Heart right ventricle (tissue), 16 donors: ENCODE results near the gene IL34. TPM values are rescaled to one million over a fixed set of nuclear protein-coding genes. Genes with fewer than 3 reads are reported as not detected.
"Not testable (repeated sequence)": the region's sequence is repeated elsewhere in the genome, so short reads cannot be mapped to it uniquely, and the experiment has no call there.

Experiments
- ATAC-seq, 8 donors: fragments of 200-7000 bp; cut with Tn5 transposase; one replicate each; pipeline ENCODE4 v1.9.1; 2020; ENCODE audit warnings: mild to moderate bottlenecking in 8 of 8, moderate library complexity in 8 of 8, moderate number of reproducible peaks in 1 of 8
- DNase-seq, 2 donors: peaks; one replicate each; pipeline ENCODE4 v3.0.0-alpha.2; 2020
- H3K27ac ChIP-seq, 10 donors: fragments of 200-600 bp; sonication (generic) in 2 of 10; one replicate each; pipeline versions ENCODE4 v1.5.0 to v1.8.0; 2020 to 2022; ENCODE audit warnings: mild to moderate bottlenecking in 3 of 10
- H3K27me3 ChIP-seq, 7 donors: fragments of 200-600 bp; one replicate each; pipeline ENCODE4 v1.8.0; 2021 to 2022; ENCODE audit warnings: mild to moderate bottlenecking in 2 of 7
- H3K36me3 ChIP-seq, 9 donors: fragments of 200-600 bp; sonication (generic) in 1 of 9; one replicate each; pipeline versions ENCODE4 v1.5.0 to v1.8.0; 2020 to 2022; ENCODE audit warnings: mild to moderate bottlenecking in 2 of 9
- H3K4me1 ChIP-seq, 9 donors: fragments of 200-600 bp; sonication (generic) in 1 of 9; one replicate each; pipeline versions ENCODE4 v1.5.0 to v1.8.0; 2020 to 2022; ENCODE audit warnings: mild to moderate bottlenecking in 4 of 9
- H3K4me3 ChIP-seq, 10 donors: fragments of 200-600 bp; sonication (generic) in 2 of 10; one replicate each; pipeline versions ENCODE4 v1.5.0 to v1.8.0; 2020 to 2022; ENCODE audit warnings: mild to moderate bottlenecking in 7 of 10, moderate library complexity in 2 of 10
- H3K9me3 ChIP-seq, 11 donors: fragments of 200-600 bp in 10 of 11; sonication (generic) in 2 of 11; one replicate each; pipeline versions ENCODE4 v1.5.0 to v1.8.0; 2013 to 2022; ENCODE audit warnings: mild to moderate bottlenecking in 2 of 11, control low read depth in 1 of 11, moderate library complexity in 1 of 11
- WGBS, 2 donors: extraction: QIAGEN DNeasy Blood & Tissue Kit; methylation state at CpG; one replicate each; pipeline ENCODE4 v1.1.7; 2013; ENCODE audit warnings: inconsistent platforms in 1 of 2; 5-methylcytosine and 5-hydroxymethylcytosine counted together
- intact Hi-C, 10 donors: fragments of 100-400 bp; cut with DNase I; formaldehyde crosslinking; loops; one replicate each; pipeline versions ENCODE4 v1.11.1 to v1.14.2; 2022
- polyA plus RNA-seq, 2 donors: library from polyadenylated mRNA; stranded (reverse); fragments of 200-250 nt; gene quantifications; one replicate each; pipeline ENCODE4 v1.2.3, GENCODE V29; 2013
- total RNA-seq, 10 donors: library from RNA; stranded (reverse); fragmentation: NEBNext Ultra II Directional in 3 of 10; extraction: Animal tissue kit (Norgen Biotek cat#: 25700) in 3 of 10; gene quantifications; one replicate each; pipeline versions ENCODE4 v1.2.1 to v1.2.4, GENCODE V29; 2021 to 2023
- TF ChIP-seq, protein P1 (sequence below), 9 donors: fragments of 200-600 bp; sonication (generic) in 2 of 9; IDR thresholded peaks; one replicate each; pipeline versions ENCODE4 v1.5.0 to v1.8.0; 2021 to 2022; ENCODE audit warnings: antibody characterized with exemption in 9 of 9, mild to moderate bottlenecking in 5 of 9, moderate library complexity in 1 of 9
- donor health status: Arrhythmogenic right ventricular cardiomyopathy.
- donor health status: ischemic (EF 13 %, LVEDD 7.1; RV severe dilation, severe dysfunction).
- donor health status: healthy with polysubstance abuse.
- donor health status: DM: no; HTN: yes; CAD: no.
- donor health status: DM: no; HTN: no; CAD: no.
- donor health status: ischemic (EF 25% LVEDD 6.9; RV normal size, moderate dysfunction).
- donor health status: ischemic (EF 25% LVEDD 5.7; RV mildly dilated, moderate dysfunction).
- donor health status: healthy.
- donor health status: DM: yes; HTN: yes; CAD: no.
- donor health status: Ischemic cardiomyopathy.
- donor health status: ischemic (EF 35%, LVEDD 5.7; RV mildly dilated, moderate dysfunction).
- donor health status: nonischemic (EF 11% LVEDD 7.7; RV severe dilation, severe dysfunction).
- donor health status: DM: yes; HTN: yes; CAD: no.
- donor health status: PGD.
- donor health status: ischemic (EF 29% LVEDD 5.4; RV normal size, mild dysfunction).
- donor health status: nonischemic (EF 23%, LVEDD 6.1; RV moderate dilation, normal function).

Gene IL34
- total and polyA plus RNA-seq, 12 donors, result 0.37 to 4.4 (median 2.1) TPM

DNA sequence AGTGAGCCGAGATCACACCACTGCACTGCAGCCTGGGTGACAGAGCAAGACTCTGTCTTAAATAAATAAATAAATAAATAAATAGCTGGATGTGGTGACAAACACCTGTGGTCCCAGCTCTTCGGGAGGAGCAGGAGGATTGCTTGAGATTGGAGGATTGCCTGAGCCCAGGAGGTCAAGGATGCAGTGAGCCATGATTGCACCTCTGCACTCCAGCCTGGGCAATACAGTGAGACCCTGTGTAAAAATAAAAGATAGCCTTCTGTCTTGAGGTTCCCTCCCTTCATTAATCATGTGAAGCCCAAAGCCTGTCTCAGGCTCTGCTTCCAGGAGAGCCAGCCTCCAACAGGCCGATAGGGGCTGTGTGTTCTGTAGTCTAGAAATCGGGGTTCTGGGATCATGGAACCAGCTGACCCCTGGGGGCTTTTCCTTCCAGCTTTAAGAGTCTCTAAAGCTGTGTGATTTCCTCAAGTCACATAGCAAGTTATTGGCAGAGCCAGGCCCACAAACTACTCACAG, 34.5 kb upstream of the IL34 start:
- no peaks in the 10 kb centered on the region for H3K36me3 ChIP-seq
- intact Hi-C loops, result no loop called here
- DNase-seq (no peak), ATAC-seq (no peak)
- H3K27ac ChIP-seq, result no peak overlapping the region
- H3K4me1 ChIP-seq, result peaks cover 0 to 14% (median 6%) of the 10 kb centered on the region in 9 donors
- 85 to 94% methylated on average over 4 of the region's 4 CpGs for WGBS, 2 donors
- H3K27me3 ChIP-seq, result no peaks in the 10 kb centered on the region
- H3K4me3 ChIP-seq, result no peak overlapping the region
- TF ChIP-seq, protein P1, sequence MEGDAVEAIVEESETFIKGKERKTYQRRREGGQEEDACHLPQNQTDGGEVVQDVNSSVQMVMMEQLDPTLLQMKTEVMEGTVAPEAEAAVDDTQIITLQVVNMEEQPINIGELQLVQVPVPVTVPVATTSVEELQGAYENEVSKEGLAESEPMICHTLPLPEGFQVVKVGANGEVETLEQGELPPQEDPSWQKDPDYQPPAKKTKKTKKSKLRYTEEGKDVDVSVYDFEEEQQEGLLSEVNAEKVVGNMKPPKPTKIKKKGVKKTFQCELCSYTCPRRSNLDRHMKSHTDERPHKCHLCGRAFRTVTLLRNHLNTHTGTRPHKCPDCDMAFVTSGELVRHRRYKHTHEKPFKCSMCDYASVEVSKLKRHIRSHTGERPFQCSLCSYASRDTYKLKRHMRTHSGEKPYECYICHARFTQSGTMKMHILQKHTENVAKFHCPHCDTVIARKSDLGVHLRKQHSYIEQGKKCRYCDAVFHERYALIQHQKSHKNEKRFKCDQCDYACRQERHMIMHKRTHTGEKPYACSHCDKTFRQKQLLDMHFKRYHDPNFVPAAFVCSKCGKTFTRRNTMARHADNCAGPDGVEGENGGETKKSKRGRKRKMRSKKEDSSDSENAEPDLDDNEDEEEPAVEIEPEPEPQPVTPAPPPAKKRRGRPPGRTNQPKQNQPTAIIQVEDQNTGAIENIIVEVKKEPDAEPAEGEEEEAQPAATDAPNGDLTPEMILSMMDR (IDR thresholded peaks at IDR 0.05), result no peak
- H3K9me3 ChIP-seq, result no peaks in the 10 kb centered on the region

- intact Hi-C loops, result no loop called here
- TF ChIP-seq, protein P1 (IDR thresholded peaks at IDR 0.05), result no peak
- ATAC-seq (no peak), DNase-seq (no peak)
- Histone ChIP-seq H3K27ac (no peak overlapping the region), H3K36me3 (no peaks in the 10 kb centered on the region), H3K27me3 (no peaks in the 10 kb centered on the region), H3K4me1 (peaks cover 0 to 14% (median 6%) of the 10 kb centered on the region in 9 donors), H3K9me3 (no peaks in the 10 kb centered on the region), H3K4me3 (no peak overlapping the region)
- 93 to 95% methylated on average over 8 of the region's 8 CpGs for whole genome bisulfite sequencing, 2 donors
These were observed 33.4 kb upstream of the IL34 start for GRCh38 chr16:70612931-70613330.

- no peak for DNase-seq
- 76 to 83% methylated on average over 5 of the region's 5 CpGs for WGBS, 2 donors
- Histone ChIP-seq H3K9me3 (no peaks in the 10 kb centered on the region), H3K4me3 (no peak overlapping the region), H3K27ac (no peak overlapping the region), H3K4me1 (peaks cover 0 to 14% (median 6%) of the 10 kb centered on the region in 9 donors), H3K27me3 (no peaks in the 10 kb centered on the region), H3K36me3 (no peaks in the 10 kb centered on the region)
- no peak for ATAC-seq
- intact Hi-C loops, result no loop called here
- TF ChIP-seq, protein P1 (IDR thresholded peaks at IDR 0.05), result no peak
These were observed 32.0 kb upstream of the IL34 start for GRCh38 chr16:70614208-70614951.

DNA sequence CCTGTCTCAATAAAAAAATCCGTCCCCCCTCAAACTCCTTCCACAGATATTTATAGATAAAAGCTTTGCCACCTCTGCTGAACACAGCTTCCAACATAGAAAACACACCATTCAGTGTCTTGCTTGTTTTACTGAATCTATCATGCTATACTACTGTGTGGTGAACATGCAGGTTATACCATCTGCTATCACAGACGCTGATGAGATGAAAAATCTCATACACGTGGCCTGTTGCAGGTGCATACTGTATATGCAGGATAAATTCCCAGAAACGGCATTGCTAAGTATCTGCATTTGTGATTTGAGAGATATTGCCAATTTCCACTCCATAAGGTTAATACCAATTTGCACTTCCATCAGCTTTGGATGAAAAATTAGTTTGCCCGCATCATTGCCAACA, 30.4 kb upstream of the IL34 start:
- ATAC-seq (no peak), DNase-seq (no peak)
- TF ChIP-seq, protein P1 (IDR thresholded peaks at IDR 0.05), result no peak
- no peak overlapping the region for H3K4me3 ChIP-seq
- H3K27me3 ChIP-seq, result no peaks in the 10 kb centered on the region
- WGBS, 2 donors, result 92 to 93% methylated on average over 5 of the region's 5 CpGs
- no peak overlapping the region for H3K27ac ChIP-seq
- no peaks in the 10 kb centered on the region for H3K4me1 ChIP-seq
- intact Hi-C loops, result no loop called here
- no peaks in the 10 kb centered on the region for H3K9me3 ChIP-seq
- H3K36me3 ChIP-seq, result no peaks in the 10 kb centered on the region

GRCh38 chr16:70621864-70622263, 24.5 kb upstream of the IL34 start:
- H3K27ac ChIP-seq, H3K9me3 ChIP-seq, intact Hi-C loops, H3K4me1 ChIP-seq, H3K27me3 ChIP-seq, H3K4me3 ChIP-seq, DNase-seq, H3K36me3 ChIP-seq, ATAC-seq: not testable (repeated sequence)
- WGBS, 2 donors, result 75 to 77% methylated on average over 3 of the region's 3 CpGs
